ENCODE data around the gene TMEM163.

The TMEM163 gene

DNA sequence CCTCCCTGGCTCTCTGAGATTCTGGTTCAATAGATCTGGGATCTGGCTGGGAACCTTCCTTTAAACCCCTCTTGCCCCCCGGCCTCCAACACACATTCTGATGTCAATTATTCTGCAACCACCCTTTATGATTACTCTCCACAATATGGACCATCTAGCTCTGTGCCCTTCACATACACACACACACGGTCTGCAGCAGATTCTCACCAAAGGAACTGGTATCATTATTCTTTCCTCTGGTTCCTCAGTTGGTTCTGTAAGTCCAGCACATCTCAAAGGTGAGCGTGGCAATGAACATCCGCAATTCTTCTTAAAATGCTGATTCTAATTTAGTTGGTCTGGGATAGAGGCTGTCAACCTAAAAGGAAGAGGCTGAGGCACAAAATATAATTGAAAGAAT, 2.8 kb upstream of the TMEM163 start:
- no peak for DNase-seq

GRCh38 chr2:134718023-134718816, 580 bp downstream of the TMEM163 start:
- DNase-seq = no peak

DNA sequence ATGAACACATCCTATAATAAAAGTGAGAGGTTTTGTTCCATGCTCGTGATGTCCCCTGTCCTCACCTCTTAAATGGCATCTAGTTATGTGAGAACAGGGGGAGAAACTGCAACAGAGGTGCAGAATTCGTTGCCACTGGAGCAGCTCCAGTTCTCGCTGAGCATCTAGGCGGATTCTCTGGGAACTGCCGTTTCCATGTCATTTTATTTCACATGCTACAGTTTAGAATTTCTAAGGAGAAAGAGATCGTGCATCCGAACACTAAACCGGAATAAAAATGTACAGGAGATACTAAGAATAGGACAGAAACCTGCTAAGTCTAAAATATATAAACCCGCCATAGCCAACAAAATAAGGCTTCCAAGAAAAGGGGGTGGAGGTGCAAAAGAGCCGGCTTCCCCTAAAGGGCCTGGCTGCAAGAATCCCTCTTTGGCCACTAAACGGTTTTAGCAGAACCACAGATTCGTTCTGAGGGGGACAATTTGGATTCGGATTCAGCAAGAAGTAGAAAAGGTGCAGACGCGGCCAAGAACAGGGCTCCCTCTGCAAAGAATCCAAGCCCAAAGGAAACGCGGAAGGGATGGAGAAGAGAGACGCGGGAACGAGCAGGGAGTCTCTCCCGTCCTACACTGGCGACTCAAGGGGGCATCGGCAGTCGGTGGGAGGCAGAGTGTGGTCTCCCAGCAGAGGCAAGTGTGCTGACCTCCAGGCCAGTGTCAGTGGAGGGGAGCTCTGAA, 1.3 kb downstream of the TMEM163 start:
- DNase-seq = no peak

DNA sequence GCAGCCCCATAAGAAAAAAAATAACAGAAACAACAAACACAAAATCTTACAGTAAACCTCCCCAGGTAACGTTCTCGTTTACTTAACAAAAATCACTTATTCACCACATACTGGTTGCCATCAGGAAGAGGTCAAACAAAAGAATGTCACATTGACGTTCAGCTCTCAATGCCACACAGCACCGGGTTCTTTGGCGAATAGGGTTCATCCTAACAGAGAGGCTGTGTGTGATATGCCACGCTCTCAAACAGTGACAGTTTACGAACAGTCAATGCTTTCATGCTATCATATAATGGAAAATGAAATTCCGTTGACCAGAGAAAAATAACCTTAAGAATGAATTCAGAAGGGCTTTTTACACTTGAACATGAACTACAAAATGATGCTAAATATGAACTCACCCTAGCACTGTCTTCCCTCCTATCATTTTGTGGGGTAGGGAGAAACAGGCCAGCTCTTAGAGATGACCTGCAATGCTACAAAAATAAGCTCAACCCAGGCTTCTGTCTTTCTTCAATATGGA, 2.0 kb downstream of the TMEM163 start:
- no peak for DNase-seq

- DNase-seq = no peak
Observed at GRCh38 chr2:134715932-134716643, 2.7 kb downstream of the TMEM163 start.

DNA sequence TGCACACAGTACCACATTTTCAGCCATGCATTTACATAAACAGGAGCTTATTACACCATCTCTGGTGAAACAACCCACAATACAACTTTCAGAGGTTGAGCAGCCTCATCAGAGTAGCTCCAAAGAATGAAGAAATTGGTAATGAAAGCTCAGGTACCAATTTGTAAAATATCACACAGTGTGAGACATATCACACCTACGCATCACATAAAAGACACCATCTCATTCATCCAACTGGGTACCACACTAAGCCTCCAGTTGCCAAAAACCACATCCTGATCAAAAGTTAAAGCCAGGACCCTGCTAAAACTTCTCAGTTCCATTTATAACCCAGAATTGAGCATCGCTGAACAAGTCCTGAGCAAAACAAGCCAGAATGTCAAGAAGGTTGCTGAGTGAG, 4.6 kb downstream of the TMEM163 start:
- no peak for DNase-seq

DNA sequence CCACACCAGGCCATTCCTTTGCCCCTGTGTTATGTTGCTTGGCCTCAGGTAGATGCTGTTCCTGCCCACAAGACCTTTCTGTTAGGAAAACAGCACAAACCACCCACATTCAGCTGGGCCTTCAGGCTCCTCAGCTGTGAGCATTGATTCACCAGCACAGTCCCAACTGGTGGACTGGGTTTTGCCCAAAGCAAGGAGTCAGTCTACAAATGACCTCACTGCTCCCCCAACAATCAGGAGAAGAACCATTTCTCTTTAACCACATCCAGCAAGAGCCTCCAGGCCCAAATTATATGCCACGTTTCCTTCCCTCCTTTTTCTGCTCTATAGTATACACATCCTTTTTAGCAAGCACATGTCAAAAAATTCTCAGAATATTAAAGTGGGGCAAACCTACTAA, 5.2 kb downstream of the TMEM163 start:
- no peak for DNase-seq

DNA sequence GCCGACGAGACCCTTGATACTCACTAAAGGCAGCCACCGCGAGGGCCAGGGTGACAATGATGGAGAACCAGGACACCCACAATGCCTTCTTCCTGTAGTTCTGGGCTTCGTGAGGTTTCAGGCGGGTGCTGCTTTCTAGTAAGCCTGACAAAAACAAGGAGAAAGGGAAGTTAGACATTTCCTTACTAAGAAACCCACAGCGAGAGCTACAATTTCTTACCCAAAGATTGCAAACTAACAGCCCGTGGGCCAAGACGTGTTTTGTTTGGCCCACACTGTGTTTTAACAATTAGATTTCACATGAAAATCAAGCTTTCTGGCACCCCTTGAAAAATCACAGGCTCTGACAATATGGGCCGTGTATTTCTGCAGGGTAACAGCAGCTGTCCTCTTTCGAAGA, 5.6 kb downstream of the TMEM163 start:
- DNase-seq = no peak

DNA sequence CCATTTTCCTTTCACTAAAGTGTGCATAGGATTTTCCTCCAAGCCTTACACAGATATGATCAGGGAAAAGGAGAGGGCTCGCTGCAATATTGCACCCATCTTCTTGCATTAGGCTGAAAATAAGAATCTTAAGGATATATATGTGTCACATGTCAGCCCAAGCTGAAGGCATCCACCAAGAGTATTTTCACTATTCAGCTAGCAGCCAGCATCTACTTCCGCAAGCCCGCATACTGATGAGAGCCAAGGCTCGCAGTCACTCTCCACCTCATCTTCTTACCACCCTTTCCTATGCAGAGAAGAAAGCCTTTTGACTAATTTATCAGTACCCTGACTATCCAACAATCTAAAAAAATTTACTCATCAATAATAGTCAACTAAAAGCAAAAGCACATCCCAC, 6.1 kb downstream of the TMEM163 start:
- no peak for DNase-seq

DNA sequence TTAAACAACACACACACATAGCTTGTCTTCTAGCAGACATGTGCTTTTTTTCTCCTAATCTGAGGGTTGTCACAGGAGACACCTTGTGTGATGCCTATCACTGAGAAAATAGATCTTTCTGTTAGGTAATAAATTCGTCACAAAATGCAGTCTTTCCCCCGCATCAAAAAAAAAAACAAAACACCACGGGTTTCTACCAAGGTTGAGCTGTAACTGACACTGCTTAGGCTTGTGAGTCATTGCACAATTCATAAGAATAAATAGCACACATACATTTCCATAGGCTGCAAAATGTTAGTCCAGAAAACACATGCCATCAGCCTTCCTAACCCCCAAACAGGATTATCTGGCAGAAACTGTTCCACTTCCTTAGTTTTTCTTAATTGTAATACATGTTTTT, 6.5 kb downstream of the TMEM163 start:
- DNase-seq = no peak

DNA sequence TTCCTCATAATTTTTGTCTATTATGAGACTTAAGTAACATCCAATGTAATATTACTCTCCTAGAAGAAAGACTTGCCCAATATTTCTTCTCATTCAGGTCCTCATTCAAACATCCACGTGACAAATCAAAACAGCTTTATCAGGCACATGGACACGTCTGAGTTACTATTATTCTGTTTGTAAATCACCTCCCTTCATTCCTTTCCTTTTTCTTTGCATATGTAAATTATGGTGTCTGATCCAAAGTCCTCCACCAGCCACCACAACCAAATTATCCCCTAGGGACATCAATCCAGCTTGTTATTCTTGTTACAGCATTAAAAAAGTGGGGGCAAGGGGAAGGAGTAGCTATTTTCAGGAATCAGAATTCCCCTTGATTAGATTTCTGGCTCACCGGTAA, 7.1 kb downstream of the TMEM163 start:
- no peak for DNase-seq

DNA sequence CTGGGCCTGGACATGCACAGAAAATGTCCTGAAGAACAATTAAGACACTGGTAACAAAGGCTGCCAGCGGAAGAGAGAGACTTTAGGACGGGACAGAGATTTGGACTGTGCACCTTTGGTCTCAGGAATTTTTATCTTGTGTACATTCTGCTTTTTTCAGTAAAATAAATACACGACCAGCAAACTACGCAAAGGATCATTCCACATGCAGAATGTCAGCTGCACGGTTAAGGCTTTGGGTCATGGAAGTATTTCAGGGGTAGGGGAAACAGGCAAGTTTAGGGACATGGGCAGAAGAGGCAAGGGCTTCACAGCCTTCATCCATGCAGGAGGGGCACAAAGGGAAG, 11.5 kb downstream of the TMEM163 start:
- no peak for DNase-seq

- no peak for DNase-seq
Observed at GRCh38 chr2:134706587-134707329, 12.0 kb downstream of the TMEM163 start.

DNA sequence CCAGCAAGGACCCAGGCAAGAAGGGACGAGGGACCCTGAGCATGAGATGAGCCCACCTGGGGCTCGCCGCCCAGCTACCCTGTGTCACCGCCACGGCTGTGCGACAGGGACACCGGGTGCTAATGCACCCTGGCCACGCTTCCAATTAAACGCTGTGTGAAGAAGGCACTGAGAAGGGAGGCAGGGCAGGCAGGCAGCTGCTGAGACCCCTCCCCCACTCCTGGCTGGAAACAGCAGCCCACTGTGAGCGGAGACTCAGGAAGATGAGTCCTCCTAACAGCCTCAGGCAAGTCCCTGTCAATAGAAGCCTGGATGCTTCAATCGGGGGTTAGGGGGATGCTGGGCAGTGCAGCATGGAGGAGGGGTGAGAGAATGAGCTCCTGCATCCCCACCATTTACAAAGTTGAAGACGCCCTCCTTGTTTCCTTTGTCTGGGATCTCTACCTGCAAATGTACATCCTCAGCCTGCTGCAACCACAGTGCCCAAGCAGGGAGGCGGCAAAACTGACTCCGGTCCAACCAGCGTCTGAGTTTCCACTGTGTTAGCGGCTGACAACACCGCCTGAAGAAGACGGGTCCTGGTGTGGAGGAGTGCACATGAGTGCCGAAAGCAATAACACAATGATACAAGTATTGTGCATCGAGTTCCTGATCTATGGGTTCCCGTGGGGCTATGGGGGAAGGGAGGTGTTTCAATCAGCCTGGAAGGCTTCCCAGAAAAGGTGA, 12.8 kb downstream of the TMEM163 start:
- no peak for DNase-seq

DNA sequence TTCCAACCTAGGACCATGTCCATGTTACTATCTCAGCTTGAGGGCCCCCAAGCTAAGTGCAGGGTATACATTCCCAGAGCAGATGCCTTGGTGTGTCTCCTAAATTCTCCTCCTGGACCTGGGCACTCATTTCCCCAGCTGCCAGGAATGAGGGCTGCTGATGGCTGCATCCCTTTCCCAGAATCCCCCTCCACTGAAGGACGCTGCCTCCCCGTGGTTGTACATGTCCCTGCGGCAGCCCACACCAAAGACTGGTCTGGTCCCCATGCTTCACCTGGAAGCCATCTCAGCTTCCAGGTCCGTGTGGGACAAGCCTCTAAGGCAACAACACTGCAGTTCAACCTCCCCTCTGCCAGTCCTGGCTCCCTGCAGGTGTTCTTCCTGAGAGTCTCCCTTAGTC, 14.6 kb downstream of the TMEM163 start:
- no peak for DNase-seq

DNA sequence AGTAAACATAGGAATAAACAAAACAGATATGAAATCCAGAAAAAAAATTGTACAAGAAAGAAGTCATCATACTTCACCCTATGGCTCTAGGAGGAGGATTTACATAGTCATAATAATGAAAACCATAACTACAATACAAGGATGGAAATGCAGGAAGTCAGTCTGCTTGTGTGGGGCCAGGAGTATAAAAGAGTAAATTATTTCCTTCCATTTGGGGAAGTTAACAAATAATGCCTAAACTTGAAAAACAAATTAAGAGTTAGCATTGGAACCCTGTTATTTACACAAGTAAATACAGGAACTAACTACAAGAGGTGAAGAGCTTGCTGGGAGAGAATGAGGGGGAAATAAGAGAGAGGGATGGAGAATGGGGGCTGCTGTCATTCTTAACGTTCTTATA, 15.4 kb downstream of the TMEM163 start:
- DNase-seq = no peak

DNA sequence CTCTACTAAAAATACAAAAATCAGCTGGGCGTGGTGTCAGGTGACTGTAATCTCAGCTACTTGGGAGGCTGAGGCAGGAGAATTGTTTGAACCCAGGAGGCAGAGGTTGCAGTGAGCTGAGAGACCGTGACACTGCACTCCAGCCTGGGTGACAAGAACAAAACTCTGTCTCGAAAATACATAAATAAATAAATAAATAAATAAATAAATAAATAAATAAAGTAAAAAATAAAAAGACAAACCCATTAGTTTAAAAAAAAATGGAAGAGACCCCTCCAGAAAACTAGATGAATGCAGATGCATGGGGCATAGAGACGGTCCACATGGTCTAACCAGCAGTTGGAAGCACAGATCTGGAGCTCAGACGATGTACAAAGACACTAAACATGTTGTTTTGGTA, 18.1 kb downstream of the TMEM163 start:
- DNase-seq = no peak

DNA sequence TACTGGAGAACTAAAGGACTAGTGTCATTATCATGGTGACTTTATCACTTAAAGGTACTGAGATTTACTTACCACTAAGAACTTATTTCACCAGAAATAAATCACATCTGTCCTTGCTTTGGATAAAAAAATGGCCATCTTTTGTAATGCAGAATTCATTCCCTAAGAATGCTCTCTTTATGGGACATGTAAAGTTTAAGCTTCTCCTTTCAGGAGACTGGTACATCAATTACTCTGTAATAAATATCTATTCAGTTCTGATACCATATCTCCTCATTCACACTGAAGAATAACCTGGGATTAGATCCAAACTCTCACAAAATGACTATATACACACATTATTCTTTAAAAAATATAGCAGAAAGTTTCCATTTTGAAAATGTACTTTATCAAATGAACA, 24.4 kb downstream of the TMEM163 start:
- DNase-seq = no peak

DNA sequence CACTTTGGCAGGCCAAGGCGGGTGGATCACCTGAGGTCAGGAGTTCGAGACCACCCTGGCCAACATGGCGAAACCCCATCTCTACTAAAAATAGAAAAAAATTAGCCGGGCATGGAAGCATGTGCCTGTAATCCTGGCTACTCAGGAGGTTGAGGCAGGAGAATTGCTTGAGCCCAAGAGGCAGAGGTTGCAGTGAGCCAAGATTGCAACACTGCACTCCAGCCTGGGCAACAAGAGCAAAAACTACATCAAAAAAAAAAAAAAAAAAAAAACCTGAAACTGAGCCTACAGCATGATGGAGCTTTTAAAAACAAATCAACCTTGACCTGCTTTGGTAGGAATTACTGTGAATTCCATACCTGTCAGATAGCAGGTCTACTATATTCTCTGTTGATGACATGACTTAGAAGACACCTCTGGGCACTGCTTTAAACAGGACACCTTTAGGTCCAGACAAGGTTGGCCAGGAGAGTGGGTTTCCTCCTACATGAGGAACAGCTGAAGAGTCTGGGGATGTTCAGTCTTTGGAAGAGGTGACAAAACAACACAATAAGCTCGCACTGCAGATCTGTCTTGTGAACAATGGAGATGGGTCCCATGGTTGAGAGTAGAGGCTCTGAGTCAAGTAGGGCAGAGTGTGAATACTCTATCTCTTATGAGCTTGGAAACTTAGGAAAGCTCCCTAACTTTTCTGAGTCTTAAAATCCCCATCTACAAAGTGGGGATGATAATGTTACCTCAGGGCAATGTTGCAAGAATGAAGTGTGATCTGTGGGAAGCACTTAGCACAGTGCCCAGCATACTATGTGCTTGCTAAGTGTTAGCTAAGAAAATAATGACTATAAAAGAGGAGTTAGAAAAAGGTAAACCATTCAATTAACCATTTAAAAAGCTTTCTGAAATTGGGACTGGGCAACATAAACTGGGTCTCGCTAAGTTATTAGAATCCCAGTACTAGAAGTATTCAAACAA, 25.2 kb downstream of the TMEM163 start:
- DNase-seq = no peak

DNA sequence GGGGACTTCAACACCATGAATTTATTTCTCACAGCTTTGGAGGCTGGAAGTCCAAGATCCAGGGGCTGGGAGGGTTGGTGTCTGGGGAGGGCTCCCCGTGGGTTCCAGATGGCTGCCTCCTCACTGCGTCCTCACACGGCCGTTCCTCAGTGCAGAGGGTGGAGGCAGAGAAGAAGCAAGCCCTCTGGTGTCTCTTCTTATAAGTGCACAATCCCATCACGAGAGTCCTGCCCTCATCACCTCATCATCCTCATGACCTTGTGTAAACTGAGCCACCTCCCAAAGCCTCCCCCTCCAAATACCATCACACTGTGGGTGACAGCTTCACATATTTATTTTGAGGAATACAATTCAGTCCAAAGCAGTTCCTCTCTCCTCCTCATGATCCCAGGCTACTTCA, 26.3 kb downstream of the TMEM163 start:
- no peak for DNase-seq

- DNase-seq = no peak
Observed at GRCh38 chr2:134690629-134691215, 28.1 kb downstream of the TMEM163 start.

Measured in activated CD4-positive, alpha-beta T cell treated with anti-CD3 and anti-CD28 coated beads for 1 hour (primary cell).